HepG2 (cell line): ENCODE data around the gene PHF8. TPM values are rescaled to one million over a fixed set of nuclear protein-coding genes. Genes with fewer than 3 reads are reported as not detected.

Experiments used
- ATAC-seq: fragments of 200-7000 bp; cut with Tn5 transposase; 3 replicates; pipeline ENCODE4 v1.9.1; 2020; ENCODE audit warnings: mild to moderate bottlenecking, moderate library complexity
- BruUV-seq: library from RNA; stranded (reverse); fragments of 400-500 nt; replicated peaks from 2 replicates; lab custom pipeline; 2021; lab: Mats Ljungman, UMichigan
- CTCF ChIA-PET: fragments of 300-600 bp; formaldehyde crosslinking; extraction: SDS; loops from one replicate; lab custom pipeline; 2021; ENCODE audit warnings: low total read pairs, inconsistent platforms, low intra/inter-chr PET ratio; lab: Yijun Ruan, JAX
- POLR2A ChIA-PET: fragments of 350-600 bp; sonication (Branson Sonifier 250); formaldehyde crosslinking; loops from one replicate; lab custom pipeline; 2020; ENCODE audit warnings: antibody characterized with exemption, inconsistent platforms; lab: Yijun Ruan, JAX
- DNase-seq: peaks from one replicate; pipeline ENCODE4 v3.0.0-alpha.2; 2015; ENCODE audit warnings: low spot score
- FAIRE-seq: peaks from 3 replicates; lab custom pipeline; 2011; peaks lifted over from hg19 to GRCh38; lab: Jason Lieb, UNC
- H2AFZ ChIP-seq: one replicate; pipeline ENCODE4 v1.6.1; 2011; ENCODE audit warnings: low read length, inconsistent platforms
- H3K27ac ChIP-seq: fragments of 300-600 bp; 3 replicates; pipeline ENCODE4 v1.8.0; 2011; ENCODE audit warnings: mixed run types, mild to moderate bottlenecking, mixed read lengths, low read length, inconsistent platforms; ENCODE audit not compliant: insufficient read depth; ENCODE audit errors: extremely low read length
- H3K27me3 ChIP-seq, 2 experiments: fragments of 200-600 bp in 1 of 2; 2 replicates in 1 of 2; 3 replicates in 1 of 2; pipeline versions ENCODE4 v1.6.0 to v1.8.0; 2011; ENCODE audit warnings: low read length in 2 of 2, mild to moderate bottlenecking in 2 of 2, moderate library complexity in 2 of 2, inconsistent platforms in 1 of 2; ENCODE audit not compliant: insufficient read depth in 2 of 2, control insufficient read depth in 1 of 2
- H3K36me3 ChIP-seq, 2 experiments: fragments of 200-600 bp in 1 of 2; replicated peaks in 1 of 2; 2 replicates in 1 of 2; 3 replicates in 1 of 2; pipeline versions ENCODE4 v1.5.1 to v1.8.0; 2011; ENCODE audit warnings: low read length in 2 of 2, inconsistent platforms in 1 of 2; ENCODE audit not compliant: insufficient read depth in 2 of 2, control insufficient read depth in 1 of 2
- H3K4me1 ChIP-seq: 2 replicates; pipeline ENCODE4 v1.5.1; 2012; ENCODE audit warnings: low read length, inconsistent platforms; ENCODE audit not compliant: insufficient read depth
- H3K4me2 ChIP-seq: 2 replicates; pipeline ENCODE4 v1.6.0; 2011; ENCODE audit warnings: low read depth, low read length, inconsistent platforms
- H3K4me3 ChIP-seq, 3 experiments: fragments of 200-600 bp in 1 of 3; sonication (generic), shearing (Covaris generic) in 1 of 3; replicated peaks in 1 of 3; 2 replicates each; pipeline ENCODE4 v1.5.1; 2011 to 2016; ENCODE audit warnings: low read length in 3 of 3, inconsistent platforms in 2 of 3, low read depth in 2 of 3, mild to moderate bottlenecking in 2 of 3, control low read depth in 1 of 3, mixed read lengths in 1 of 3; ENCODE audit not compliant: insufficient read depth in 1 of 3
- H3K79me2 ChIP-seq: one replicate; pipeline ENCODE4 v1.6.1; 2011; ENCODE audit warnings: low read length, inconsistent platforms; ENCODE audit not compliant: insufficient read depth
- H3K9ac ChIP-seq: 2 replicates; pipeline ENCODE4 v1.6.0; 2011; ENCODE audit warnings: mild to moderate bottlenecking, low read depth, low read length, inconsistent platforms; ENCODE audit not compliant: insufficient read depth
- H3K9me3 ChIP-seq: 2 replicates; pipeline ENCODE4 v1.5.1; 2012; ENCODE audit warnings: mild to moderate bottlenecking, low read length
- H4K20me1 ChIP-seq: 2 replicates; pipeline ENCODE4 v1.6.0; 2011; ENCODE audit warnings: inconsistent platforms, mild to moderate bottlenecking, low read length, moderate library complexity; ENCODE audit not compliant: insufficient read depth
- DNMT1 ChIP-seq: sonication (generic); formaldehyde crosslinking; IDR thresholded peaks from 2 replicates; pipeline ENCODE4 v1.5.1; 2020; ENCODE audit warnings: mild to moderate bottlenecking, missing genetic modification reagents
- MXD1 ChIP-seq: sonication (generic); formaldehyde crosslinking; IDR thresholded peaks from 2 replicates; pipeline ENCODE4 v1.4.0; 2020; ENCODE audit warnings: mild to moderate bottlenecking, missing genetic modification reagents
- PAF1 ChIP-seq: IDR thresholded peaks from 2 replicates; pipeline ENCODE4 v1.6.1; 2016; ENCODE audit warnings: missing genetic modification reagents, missing compliant biosample characterization
- RARA ChIP-seq: IDR thresholded peaks from 2 replicates; pipeline ENCODE4 v1.6.1; 2016; ENCODE audit warnings: missing genetic modification reagents, missing compliant biosample characterization
- RFX5 ChIP-seq: IDR thresholded peaks from 2 replicates; pipeline ENCODE4 v1.6.1; 2011; ENCODE audit warnings: low read depth, low read length, improper control_type of control experiment
- SIN3B ChIP-seq: fragments of 150-350 bp; IDR thresholded peaks from 2 replicates; pipeline ENCODE4 v1.6.1; 2014; ENCODE audit warnings: low read length
- SOX5 ChIP-seq: IDR thresholded peaks from 2 replicates; pipeline ENCODE4 v1.6.1; 2016; ENCODE audit warnings: borderline replicate concordance
- TFDP1 ChIP-seq: IDR thresholded peaks from 2 replicates; pipeline ENCODE4 v1.6.1; 2016; ENCODE audit warnings: missing compliant biosample characterization, missing genetic modification reagents, borderline replicate concordance
- TSC22D2 ChIP-seq: sonication (generic); formaldehyde crosslinking; IDR thresholded peaks from 2 replicates; pipeline ENCODE4 v1.5.1; 2020; ENCODE audit warnings: missing genetic modification reagents, mild to moderate bottlenecking, borderline replicate concordance
- ZFP36 ChIP-seq: fragments of 150-350 bp; IDR thresholded peaks from 2 replicates; pipeline ENCODE4 v1.6.1; 2018; ENCODE audit warnings: borderline replicate concordance, low read length, low read depth; ENCODE audit not compliant: partially characterized antibody
- ZNF224 ChIP-seq: sonication (generic); formaldehyde crosslinking; IDR thresholded peaks from 2 replicates; pipeline ENCODE4 v1.5.0; 2020; ENCODE audit warnings: mild to moderate bottlenecking, missing genetic modification reagents
- ZNF530 ChIP-seq: sonication (generic); formaldehyde crosslinking; IDR thresholded peaks from 2 replicates; pipeline ENCODE4 v1.5.0; 2020; ENCODE audit warnings: low read depth, mild to moderate bottlenecking, missing genetic modification reagents
- ZNF7 ChIP-seq: IDR thresholded peaks from 2 replicates; pipeline ENCODE4 v1.6.1; 2016; ENCODE audit warnings: missing biosample characterization, missing genetic modification reagents
- ZNF83 ChIP-seq: sonication (generic); formaldehyde crosslinking; IDR thresholded peaks from 2 replicates; pipeline ENCODE4 v1.4.0; 2020; ENCODE audit warnings: missing genetic modification reagents, mild to moderate bottlenecking, borderline replicate concordance
- WGBS: methylation state at CpG from one replicate; pipeline ENCODE4 v1.1.6; 2017; ENCODE audit warnings: low lambda C conversion rate; 5-methylcytosine and 5-hydroxymethylcytosine counted together
- in situ Hi-C: cut with HindIII; loops from 2 replicates; pipeline ENCODE4 v1.10.0; 2017; ENCODE audit warnings: low pct_unique_long_range_greater_than_20kb; ENCODE audit not compliant: extremely low pct_ligation_motif_present
- intact Hi-C: fragments of 100-400 bp; cut with micrococcal nuclease; formaldehyde crosslinking; loops from one replicate; pipeline ENCODE4 v1.10.0; 2022; ENCODE audit not compliant: unreplicated experiment
- polyA plus RNA-seq, 8 experiments: library from polyadenylated mRNA; depleted of rRNA in 3 of 8; stranded (reverse) in 7 of 8; unstranded in 1 of 8; fragments of >200 nt; fragmentation: Illumina TruSeq in 4 of 8; extraction: Trizol in 4 of 8; gene quantifications; 2 replicates each; pipeline versions ENCODE4 v1.2.1 to v1.2.3, GENCODE V29; 2011 to 2016; ENCODE audit warnings: low read depth in 4 of 8, missing spikeins in 1 of 8, mixed read lengths in 1 of 8; ENCODE audit not compliant: insufficient read depth in 1 of 8
- total RNA-seq, 5 experiments: library from RNA; depleted of rRNA; stranded (reverse); fragments of >200 nt; fragmentation: Illumina TruSeq; extraction: Trizol; gene quantifications; 2 replicates each; pipeline ENCODE4 v1.2.3, GENCODE V29; 2016; ENCODE audit warnings: low read depth in 1 of 5
- TF ChIP-seq, protein P1 (sequence below): sonication (generic); formaldehyde crosslinking; IDR thresholded peaks from 2 replicates; pipeline ENCODE4 v1.4.0; 2020; ENCODE audit warnings: mild to moderate bottlenecking, missing genetic modification reagents, borderline replicate concordance

PHF8 gene
- total and polyA plus RNA-seq, 2 of the 13 experiments (the other 11 are each of a cell fraction or from before 2014, with no cell fraction given): 15.5 to 19.1 TPM

- intact Hi-C loops: no loop called here
- H3K79me2 ChIP-seq: no peaks in the 10 kb centered on the region
- no peaks in the 10 kb centered on the region for H4K20me1 ChIP-seq
- H3K9ac ChIP-seq: no peak overlapping the region
- no TSS peak for BruUV-seq
- POLR2A ChIA-PET: no interaction called here
- in situ Hi-C loops: no loop called here
- no peaks in the 10 kb centered on the region for H3K36me3 ChIP-seq
- no peak overlapping the region for H3K4me2 ChIP-seq
- H3K27me3 ChIP-seq: no peaks in the 10 kb centered on the region
- H3K4me3 ChIP-seq: no peak overlapping the region
- H3K4me1 ChIP-seq: 0 out of 2 replicates have a peak, but pooled peaks cover 10% of the 10 kb centered on the region
- H3K9me3 ChIP-seq: no peaks in the 10 kb centered on the region
- FAIRE-seq: no peak
- no peak for TF ChIP-seq TFDP1
- TF ChIP-seq TSC22D2 (CRISPR knock-in tag): no peak
- TF ChIP-seq ZNF224 (CRISPR knock-in tag): no peak
- TF ChIP-seq PAF1: no peak
- TF ChIP-seq RFX5: no peak
- TF ChIP-seq SOX5 (CRISPR knock-in tag): no peak
- no peak for TF ChIP-seq SIN3B
- no peak for TF ChIP-seq MXD1 (CRISPR knock-in tag)
- no peak for TF ChIP-seq DNMT1
- TF ChIP-seq, protein P1, sequence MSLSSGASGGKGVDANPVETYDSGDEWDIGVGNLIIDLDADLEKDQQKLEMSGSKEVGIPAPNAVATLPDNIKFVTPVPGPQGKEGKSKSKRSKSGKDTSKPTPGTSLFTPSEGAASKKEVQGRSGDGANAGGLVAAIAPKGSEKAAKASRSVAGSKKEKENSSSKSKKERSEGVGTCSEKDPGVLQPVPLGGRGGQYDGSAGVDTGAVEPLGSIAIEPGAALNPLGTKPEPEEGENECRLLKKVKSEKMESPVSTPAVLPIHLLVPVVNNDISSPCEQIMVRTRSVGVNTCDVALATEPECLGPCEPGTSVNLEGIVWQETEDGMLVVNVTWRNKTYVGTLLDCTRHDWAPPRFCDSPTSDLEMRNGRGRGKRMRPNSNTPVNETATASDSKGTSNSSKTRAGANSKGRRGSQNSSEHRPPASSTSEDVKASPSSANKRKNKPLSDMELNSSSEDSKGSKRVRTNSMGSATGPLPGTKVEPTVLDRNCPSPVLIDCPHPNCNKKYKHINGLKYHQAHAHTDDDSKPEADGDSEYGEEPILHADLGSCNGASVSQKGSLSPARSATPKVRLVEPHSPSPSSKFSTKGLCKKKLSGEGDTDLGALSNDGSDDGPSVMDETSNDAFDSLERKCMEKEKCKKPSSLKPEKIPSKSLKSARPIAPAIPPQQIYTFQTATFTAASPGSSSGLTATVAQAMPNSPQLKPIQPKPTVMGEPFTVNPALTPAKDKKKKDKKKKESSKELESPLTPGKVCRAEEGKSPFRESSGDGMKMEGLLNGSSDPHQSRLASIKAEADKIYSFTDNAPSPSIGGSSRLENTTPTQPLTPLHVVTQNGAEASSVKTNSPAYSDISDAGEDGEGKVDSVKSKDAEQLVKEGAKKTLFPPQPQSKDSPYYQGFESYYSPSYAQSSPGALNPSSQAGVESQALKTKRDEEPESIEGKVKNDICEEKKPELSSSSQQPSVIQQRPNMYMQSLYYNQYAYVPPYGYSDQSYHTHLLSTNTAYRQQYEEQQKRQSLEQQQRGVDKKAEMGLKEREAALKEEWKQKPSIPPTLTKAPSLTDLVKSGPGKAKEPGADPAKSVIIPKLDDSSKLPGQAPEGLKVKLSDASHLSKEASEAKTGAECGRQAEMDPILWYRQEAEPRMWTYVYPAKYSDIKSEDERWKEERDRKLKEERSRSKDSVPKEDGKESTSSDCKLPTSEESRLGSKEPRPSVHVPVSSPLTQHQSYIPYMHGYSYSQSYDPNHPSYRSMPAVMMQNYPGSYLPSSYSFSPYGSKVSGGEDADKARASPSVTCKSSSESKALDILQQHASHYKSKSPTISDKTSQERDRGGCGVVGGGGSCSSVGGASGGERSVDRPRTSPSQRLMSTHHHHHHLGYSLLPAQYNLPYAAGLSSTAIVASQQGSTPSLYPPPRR (CRISPR knock-in tag): no peak
- no peak for TF ChIP-seq ZNF530 (CRISPR knock-in tag)
- no peak for TF ChIP-seq ZNF83 (CRISPR knock-in tag)
- no peak for TF ChIP-seq RARA (CRISPR knock-in tag)
- no peak for TF ChIP-seq ZNF7 (CRISPR knock-in tag)
- no peak for TF ChIP-seq ZFP36
- H3K27ac ChIP-seq: no peak overlapping the region
- CTCF ChIA-PET: no interaction called here
- DNase-seq: no peak
- no peak overlapping the region for H2AFZ ChIP-seq
- WGBS: 100% methylated on average over 2 of the region's 4 CpGs
- ATAC-seq: no peak
These were observed 43.4 kb upstream of the PHF8 start for GRCh38 chrX:54087661-54088060.
